GM23338 (cell line): ENCODE data around the gene GALC. TPM values are rescaled to one million over a fixed set of nuclear protein-coding genes. Genes with fewer than 3 reads are reported as not detected.

Experiments
- ATAC-seq: fragments of 200-7000 bp; cut with Tn5 transposase; 3 replicates; pipeline ENCODE4 v1.9.1; 2020
- DNase-seq: peaks from one replicate; pipeline ENCODE4 v3.0.0-alpha.2; 2015; ENCODE audit warnings: low spot score
- H2AFZ ChIP-seq: fragments of 200-600 bp; sonication (generic); 2 replicates; pipeline ENCODE4 v1.8.0; 2016; ENCODE audit warnings: antibody characterized with exemption, mild to moderate bottlenecking, moderate library complexity
- H3F3A ChIP-seq: fragments of 200-600 bp; sonication (generic); replicated peaks from 2 replicates; pipeline ENCODE4 v1.8.0; 2017; ENCODE audit warnings: antibody characterized with exemption, mixed run types, low read depth
- H3K27ac ChIP-seq: fragments of 200-600 bp; sonication (generic); 2 replicates; pipeline ENCODE4 v1.6.1; 2016; ENCODE audit warnings: low read depth
- H3K27me3 ChIP-seq: fragments of 200-600 bp; sonication (generic); 2 replicates; pipeline ENCODE4 v1.8.0; 2016; ENCODE audit warnings: mild to moderate bottlenecking, mixed run types, moderate library complexity; ENCODE audit not compliant: insufficient read depth
- H3K36me3 ChIP-seq: fragments of 200-600 bp; sonication (generic); 2 replicates; pipeline ENCODE4 v1.8.0; 2016; ENCODE audit warnings: mild to moderate bottlenecking; ENCODE audit not compliant: insufficient read depth
- H3K4me1 ChIP-seq: fragments of 200-600 bp; sonication (generic); 2 replicates; pipeline ENCODE4 v1.8.0; 2016; ENCODE audit warnings: mild to moderate bottlenecking, moderate library complexity; ENCODE audit not compliant: insufficient read depth
- H3K4me2 ChIP-seq: fragments of 200-600 bp; sonication (generic); 2 replicates; pipeline ENCODE4 v1.7.1; 2017; ENCODE audit warnings: mixed run types
- H3K4me3 ChIP-seq: fragments of 200-600 bp; sonication (generic); 2 replicates; pipeline ENCODE4 v1.6.1; 2016; ENCODE audit warnings: mixed run types
- H3K79me2 ChIP-seq: fragments of 200-600 bp; sonication (generic); replicated peaks from 2 replicates; pipeline ENCODE4 v1.8.0; 2017; ENCODE audit warnings: mild to moderate bottlenecking; ENCODE audit not compliant: insufficient read depth
- H3K9me2 ChIP-seq: fragments of 200-600 bp; sonication (generic); 2 replicates; pipeline ENCODE4 v1.8.0; 2017; ENCODE audit not compliant: insufficient read depth
- H4K20me1 ChIP-seq: fragments of 200-600 bp; sonication (generic); replicated peaks from 2 replicates; pipeline ENCODE4 v1.8.0; 2017; ENCODE audit warnings: mild to moderate bottlenecking; ENCODE audit not compliant: insufficient read depth
- H3K27ac Mint-ChIP-seq: 2 replicates; pipeline ENCODE4 v1.8.0; 2020; ENCODE audit warnings: inconsistent platforms, mild to moderate bottlenecking, moderate library complexity, mixed read lengths
- H3K27me3 Mint-ChIP-seq: 3 replicates; pipeline ENCODE4 v1.8.0; 2022; ENCODE audit warnings: low read depth, mild to moderate bottlenecking, moderate library complexity, mixed read lengths, inconsistent platforms; ENCODE audit not compliant: insufficient read depth, poor library complexity
- H3K36me3 Mint-ChIP-seq: 3 replicates; pipeline ENCODE4 v1.8.0; 2021; ENCODE audit warnings: low read depth, mild to moderate bottlenecking, inconsistent platforms, moderate library complexity, mixed read lengths
- H3K4me1 Mint-ChIP-seq: 3 replicates; pipeline ENCODE4 v1.8.0; 2020; ENCODE audit warnings: mild to moderate bottlenecking, inconsistent platforms, mixed read lengths
- H3K4me3 Mint-ChIP-seq: 3 replicates; pipeline ENCODE4 v1.8.0; 2021; ENCODE audit warnings: moderate library complexity, mild to moderate bottlenecking, inconsistent platforms, mixed read lengths
- H3K9me3 Mint-ChIP-seq: 3 replicates; pipeline ENCODE4 v1.8.0; 2020; ENCODE audit warnings: moderate library complexity, mild to moderate bottlenecking, inconsistent platforms, mixed read lengths
- CREB1 ChIP-seq: fragments of 250-450 bp; sonication (Bioruptor Pico); IDR thresholded peaks from 2 replicates; pipeline ENCODE4 v1.5.0; 2020; ENCODE audit warnings: low read depth, mild to moderate bottlenecking, moderate library complexity
- EZH2 ChIP-seq: fragments of 200-600 bp; sonication (generic); IDR thresholded peaks from one replicate; pipeline ENCODE4 v1.8.0; 2017; ENCODE audit warnings: antibody characterized with exemption, mild to moderate bottlenecking, low read depth; ENCODE audit not compliant: unreplicated experiment
- EZH2phosphoT487 ChIP-seq: fragments of 200-600 bp; sonication (generic); IDR thresholded peaks from one replicate; pipeline ENCODE4 v1.8.1; 2018; ENCODE audit warnings: antibody characterized with exemption; ENCODE audit not compliant: unreplicated experiment
- JUNB ChIP-seq: IDR thresholded peaks from one replicate; pipeline ENCODE4 v1.6.1; 2016; ENCODE audit warnings: antibody characterized with exemption; ENCODE audit not compliant: unreplicated experiment
- NANOG ChIP-seq: IDR thresholded peaks from 2 replicates; pipeline ENCODE4 v1.6.1; 2016; ENCODE audit warnings: antibody characterized with exemption, borderline replicate concordance
- ZNF114 ChIP-seq: fragments of 250-450 bp; sonication (Bioruptor Pico); IDR thresholded peaks from 2 replicates; pipeline ENCODE4 v1.5.0; 2020; ENCODE audit warnings: mild to moderate bottlenecking, moderate library complexity
- ZNF331 ChIP-seq: fragments of 250-450 bp; sonication (Bioruptor Pico); IDR thresholded peaks from 2 replicates; pipeline ENCODE4 v1.5.0; 2020; ENCODE audit warnings: low read depth, mild to moderate bottlenecking, moderate library complexity
- polyA plus RNA-seq: library from polyadenylated mRNA; unstranded; fragments of >200 nt; fragmentation: Nextera tagmentation; extraction: Ambion mirVana; gene quantifications from 2 replicates; pipeline ENCODE4 v1.2.1, GENCODE V29; 2016
- total RNA-seq: library from RNA; depleted of rRNA; stranded (reverse); fragments of >200 nt; shearing (Covaris generic); gene quantifications from 2 replicates; pipeline ENCODE4 v1.2.3, GENCODE V29; 2014
- TF ChIP-seq, protein P1 (sequence below): fragments of 250-450 bp; sonication (Bioruptor Pico); IDR thresholded peaks from 2 replicates; pipeline ENCODE4 v1.5.0; 2020; ENCODE audit warnings: mild to moderate bottlenecking, moderate library complexity
- TF ChIP-seq, protein P2 (sequence below): IDR thresholded peaks from 2 replicates; pipeline ENCODE4 v1.6.1; 2016; ENCODE audit warnings: antibody characterized with exemption
- TF ChIP-seq, protein P3 (sequence below), 2 experiments: fragments of 200-600 bp in 1 of 2; sonication (generic) in 1 of 2; conservative IDR thresholded peaks; 2 replicates each; pipeline versions ENCODE4 v1.5.1 to v1.6.1; 2016 to 2017; ENCODE audit warnings: antibody characterized with exemption in 2 of 2, low read depth in 2 of 2, mild to moderate bottlenecking in 2 of 2, moderate library complexity in 1 of 2

GALC gene
- total and polyA plus RNA-seq, 2 experiments from 2014 or later = 3.4 to 12.9 TPM

DNA sequence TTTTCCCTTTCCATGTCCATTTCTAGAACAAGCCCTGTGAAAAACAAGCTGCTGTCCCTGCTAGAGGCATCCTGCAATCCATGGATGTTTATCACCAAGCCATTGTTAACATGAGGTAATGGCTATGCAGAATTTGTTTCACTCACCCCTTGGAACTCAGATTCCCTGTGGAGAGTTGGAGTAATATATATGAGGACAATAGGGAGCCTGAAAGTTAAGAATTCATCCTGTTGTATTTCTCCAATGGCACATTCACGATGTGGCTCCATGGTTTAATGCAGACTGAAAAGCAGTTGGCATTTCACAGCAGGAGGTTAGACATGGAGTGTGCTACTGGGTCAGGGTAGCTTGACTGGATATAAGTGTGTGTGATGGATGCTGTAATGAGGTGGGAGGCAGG, 44.3 kb upstream of the GALC start (continued):
- TF ChIP-seq, protein P1, sequence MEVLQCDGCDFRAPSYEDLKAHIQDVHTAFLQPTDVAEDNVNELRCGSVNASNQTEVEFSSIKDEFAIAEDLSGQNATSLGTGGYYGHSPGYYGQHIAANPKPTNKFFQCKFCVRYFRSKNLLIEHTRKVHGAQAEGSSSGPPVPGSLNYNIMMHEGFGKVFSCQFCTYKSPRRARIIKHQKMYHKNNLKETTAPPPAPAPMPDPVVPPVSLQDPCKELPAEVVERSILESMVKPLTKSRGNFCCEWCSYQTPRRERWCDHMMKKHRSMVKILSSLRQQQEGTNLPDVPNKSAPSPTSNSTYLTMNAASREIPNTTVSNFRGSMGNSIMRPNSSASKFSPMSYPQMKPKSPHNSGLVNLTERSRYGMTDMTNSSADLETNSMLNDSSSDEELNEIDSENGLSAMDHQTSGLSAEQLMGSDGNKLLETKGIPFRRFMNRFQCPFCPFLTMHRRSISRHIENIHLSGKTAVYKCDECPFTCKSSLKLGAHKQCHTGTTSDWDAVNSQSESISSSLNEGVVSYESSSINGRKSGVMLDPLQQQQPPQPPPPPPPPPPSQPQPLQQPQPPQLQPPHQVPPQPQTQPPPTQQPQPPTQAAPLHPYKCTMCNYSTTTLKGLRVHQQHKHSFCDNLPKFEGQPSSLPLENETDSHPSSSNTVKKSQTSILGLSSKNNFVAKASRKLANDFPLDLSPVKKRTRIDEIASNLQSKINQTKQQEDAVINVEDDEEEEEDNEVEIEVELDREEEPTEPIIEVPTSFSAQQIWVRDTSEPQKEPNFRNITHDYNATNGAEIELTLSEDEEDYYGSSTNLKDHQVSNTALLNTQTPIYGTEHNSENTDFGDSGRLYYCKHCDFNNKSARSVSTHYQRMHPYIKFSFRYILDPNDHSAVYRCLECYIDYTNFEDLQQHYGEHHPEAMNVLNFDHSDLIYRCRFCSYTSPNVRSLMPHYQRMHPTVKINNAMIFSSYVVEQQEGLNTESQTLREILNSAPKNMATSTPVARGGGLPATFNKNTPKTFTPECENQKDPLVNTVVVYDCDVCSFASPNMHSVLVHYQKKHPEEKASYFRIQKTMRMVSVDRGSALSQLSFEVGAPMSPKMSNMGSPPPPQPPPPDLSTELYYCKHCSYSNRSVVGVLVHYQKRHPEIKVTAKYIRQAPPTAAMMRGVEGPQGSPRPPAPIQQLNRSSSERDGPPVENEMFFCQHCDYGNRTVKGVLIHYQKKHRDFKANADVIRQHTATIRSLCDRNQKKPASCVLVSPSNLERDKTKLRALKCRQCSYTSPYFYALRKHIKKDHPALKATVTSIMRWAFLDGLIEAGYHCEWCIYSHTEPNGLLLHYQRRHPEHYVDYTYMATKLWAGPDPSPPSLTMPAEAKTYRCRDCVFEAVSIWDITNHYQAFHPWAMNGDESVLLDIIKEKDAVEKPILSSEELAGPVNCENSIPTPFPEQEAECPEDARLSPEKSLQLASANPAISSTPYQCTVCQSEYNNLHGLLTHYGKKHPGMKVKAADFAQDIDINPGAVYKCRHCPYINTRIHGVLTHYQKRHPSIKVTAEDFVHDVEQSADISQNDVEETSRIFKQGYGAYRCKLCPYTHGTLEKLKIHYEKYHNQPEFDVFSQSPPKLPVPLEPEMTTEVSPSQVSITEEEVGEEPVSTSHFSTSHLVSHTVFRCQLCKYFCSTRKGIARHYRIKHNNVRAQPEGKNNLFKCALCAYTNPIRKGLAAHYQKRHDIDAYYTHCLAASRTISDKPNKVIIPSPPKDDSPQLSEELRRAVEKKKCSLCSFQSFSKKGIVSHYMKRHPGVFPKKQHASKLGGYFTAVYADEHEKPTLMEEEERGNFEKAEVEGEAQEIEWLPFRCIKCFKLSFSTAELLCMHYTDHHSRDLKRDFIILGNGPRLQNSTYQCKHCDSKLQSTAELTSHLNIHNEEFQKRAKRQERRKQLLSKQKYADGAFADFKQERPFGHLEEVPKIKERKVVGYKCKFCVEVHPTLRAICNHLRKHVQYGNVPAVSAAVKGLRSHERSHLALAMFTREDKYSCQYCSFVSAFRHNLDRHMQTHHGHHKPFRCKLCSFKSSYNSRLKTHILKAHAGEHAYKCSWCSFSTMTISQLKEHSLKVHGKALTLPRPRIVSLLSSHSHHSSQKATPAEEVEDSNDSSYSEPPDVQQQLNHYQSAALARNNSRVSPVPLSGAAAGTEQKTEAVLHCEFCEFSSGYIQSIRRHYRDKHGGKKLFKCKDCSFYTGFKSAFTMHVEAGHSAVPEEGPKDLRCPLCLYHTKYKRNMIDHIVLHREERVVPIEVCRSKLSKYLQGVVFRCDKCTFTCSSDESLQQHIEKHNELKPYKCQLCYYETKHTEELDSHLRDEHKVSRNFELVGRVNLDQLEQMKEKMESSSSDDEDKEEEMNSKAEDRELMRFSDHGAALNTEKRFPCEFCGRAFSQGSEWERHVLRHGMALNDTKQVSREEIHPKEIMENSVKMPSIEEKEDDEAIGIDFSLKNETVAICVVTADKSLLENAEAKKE = no peak
- TF ChIP-seq NANOG (no peak), CREB1 (CRISPR knock-in tag) (no peak), ZNF114 (CRISPR knock-in tag) (no peak), EZH2phosphoT487 (no peak), EZH2 (no peak)

DNA sequence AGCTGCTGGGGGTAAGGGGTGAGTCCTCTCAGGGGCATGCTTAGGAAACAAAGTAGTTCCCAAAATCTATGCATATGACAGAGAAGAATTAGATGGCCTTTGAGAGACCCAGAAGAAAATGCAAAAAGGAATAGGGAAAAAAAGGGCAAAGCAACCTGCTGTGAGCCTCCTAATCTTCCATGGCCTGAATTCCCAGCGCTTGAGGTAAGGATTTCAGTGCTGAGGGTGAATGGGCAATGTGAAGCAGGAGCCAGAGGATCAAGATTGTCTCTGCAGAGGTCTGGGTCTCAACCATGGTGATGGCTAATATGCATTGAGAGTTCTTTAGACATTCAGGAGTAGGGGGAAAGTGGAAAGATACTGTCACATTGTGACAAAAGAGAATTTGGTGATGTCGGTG, 43.4 kb upstream of the GALC start:
- no peaks in the 10 kb centered on the region; the same call in 2 of the 3 replicates for H3K36me3 Mint-ChIP-seq
- no peaks in the 10 kb centered on the region; the same call in 2 of the 3 replicates for H3K9me3 Mint-ChIP-seq
- Histone ChIP-seq H3K4me2 (no peak overlapping the region), H4K20me1 (no peaks in the 10 kb centered on the region), H3K27ac (no peak overlapping the region), H3K36me3 (no peaks in the 10 kb centered on the region), H2AFZ (peak overlapping the region; percentile 47; the same call in 1 of the 2 replicates), H3F3A (no peaks in the 10 kb centered on the region), H3K27me3 (no peaks in the 10 kb centered on the region), H3K79me2 (no peaks in the 10 kb centered on the region), H3K9me2 (peaks cover 20% of the 10 kb centered on the region), H3K4me3 (no peak overlapping the region), H3K4me1 (peaks cover 9% of the 10 kb centered on the region; the same call in 1 of the 2 replicates)
- peak overlapping the region; percentile 61 for H3K27ac Mint-ChIP-seq
- DNase-seq (no peak), ATAC-seq (no peak; the same call in 2 of the 3 replicates)
- H3K27me3 Mint-ChIP-seq = peaks cover 2% of the 10 kb centered on the region
- H3K4me1 Mint-ChIP-seq = peaks cover 21% of the 10 kb centered on the region
- no peak overlapping the region for H3K4me3 Mint-ChIP-seq
- TF ChIP-seq NANOG (no peak), CREB1 (CRISPR knock-in tag) (no peak), JUNB (no peak), EZH2 (no peak), ZNF114 (CRISPR knock-in tag) (no peak), ZNF331 (CRISPR knock-in tag) (no peak)
- TF ChIP-seq, protein P2, sequence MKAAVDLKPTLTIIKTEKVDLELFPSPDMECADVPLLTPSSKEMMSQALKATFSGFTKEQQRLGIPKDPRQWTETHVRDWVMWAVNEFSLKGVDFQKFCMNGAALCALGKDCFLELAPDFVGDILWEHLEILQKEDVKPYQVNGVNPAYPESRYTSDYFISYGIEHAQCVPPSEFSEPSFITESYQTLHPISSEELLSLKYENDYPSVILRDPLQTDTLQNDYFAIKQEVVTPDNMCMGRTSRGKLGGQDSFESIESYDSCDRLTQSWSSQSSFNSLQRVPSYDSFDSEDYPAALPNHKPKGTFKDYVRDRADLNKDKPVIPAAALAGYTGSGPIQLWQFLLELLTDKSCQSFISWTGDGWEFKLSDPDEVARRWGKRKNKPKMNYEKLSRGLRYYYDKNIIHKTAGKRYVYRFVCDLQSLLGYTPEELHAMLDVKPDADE = no peak
- TF ChIP-seq, protein P3, sequence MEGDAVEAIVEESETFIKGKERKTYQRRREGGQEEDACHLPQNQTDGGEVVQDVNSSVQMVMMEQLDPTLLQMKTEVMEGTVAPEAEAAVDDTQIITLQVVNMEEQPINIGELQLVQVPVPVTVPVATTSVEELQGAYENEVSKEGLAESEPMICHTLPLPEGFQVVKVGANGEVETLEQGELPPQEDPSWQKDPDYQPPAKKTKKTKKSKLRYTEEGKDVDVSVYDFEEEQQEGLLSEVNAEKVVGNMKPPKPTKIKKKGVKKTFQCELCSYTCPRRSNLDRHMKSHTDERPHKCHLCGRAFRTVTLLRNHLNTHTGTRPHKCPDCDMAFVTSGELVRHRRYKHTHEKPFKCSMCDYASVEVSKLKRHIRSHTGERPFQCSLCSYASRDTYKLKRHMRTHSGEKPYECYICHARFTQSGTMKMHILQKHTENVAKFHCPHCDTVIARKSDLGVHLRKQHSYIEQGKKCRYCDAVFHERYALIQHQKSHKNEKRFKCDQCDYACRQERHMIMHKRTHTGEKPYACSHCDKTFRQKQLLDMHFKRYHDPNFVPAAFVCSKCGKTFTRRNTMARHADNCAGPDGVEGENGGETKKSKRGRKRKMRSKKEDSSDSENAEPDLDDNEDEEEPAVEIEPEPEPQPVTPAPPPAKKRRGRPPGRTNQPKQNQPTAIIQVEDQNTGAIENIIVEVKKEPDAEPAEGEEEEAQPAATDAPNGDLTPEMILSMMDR (conservative IDR thresholded peaks at IDR 0.05; ENCODE audit: low read depth in 2 of 2) = no peak
